ENCODE measurements around the gene ZNF550. TPM values are rescaled to one million over a fixed set of nuclear protein-coding genes. Genes with fewer than 3 reads are reported as not detected.

The ZNF550 gene
- total RNA-seq = 2.4 TPM

GRCh38 chr19:57559404-57560025 lies at the start of gene ZNF550:
Gene ZNF550, minus strand, starts transcription at chr19:57559863. Its CDS starts 181 bp downstream, at chr19:57559682.
- DNase-seq (ENCODE audit: low spot score) (peak; percentile 90), ATAC-seq (peak; percentile 100)

DNA sequence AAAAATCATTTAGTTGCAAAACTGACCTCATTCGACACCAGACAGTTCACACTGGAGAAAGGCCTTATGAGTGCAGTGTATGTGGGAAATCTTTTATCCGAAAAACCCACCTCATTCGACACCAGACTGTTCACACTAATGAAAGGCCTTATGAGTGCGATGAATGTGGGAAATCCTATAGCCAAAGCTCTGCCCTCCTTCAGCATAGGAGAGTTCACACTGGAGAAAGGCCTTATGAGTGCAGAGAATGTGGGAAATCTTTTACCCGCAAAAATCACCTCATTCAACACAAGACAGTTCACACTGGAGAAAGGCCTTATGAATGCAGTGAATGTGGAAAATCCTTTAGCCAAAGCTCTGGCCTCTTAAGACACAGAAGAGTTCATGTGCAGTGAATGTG lies 47.3 kb upstream of the ZNF550 start:
- ATAC-seq = no peak
- DNase-seq (ENCODE audit: low spot score) = no peak

DNA sequence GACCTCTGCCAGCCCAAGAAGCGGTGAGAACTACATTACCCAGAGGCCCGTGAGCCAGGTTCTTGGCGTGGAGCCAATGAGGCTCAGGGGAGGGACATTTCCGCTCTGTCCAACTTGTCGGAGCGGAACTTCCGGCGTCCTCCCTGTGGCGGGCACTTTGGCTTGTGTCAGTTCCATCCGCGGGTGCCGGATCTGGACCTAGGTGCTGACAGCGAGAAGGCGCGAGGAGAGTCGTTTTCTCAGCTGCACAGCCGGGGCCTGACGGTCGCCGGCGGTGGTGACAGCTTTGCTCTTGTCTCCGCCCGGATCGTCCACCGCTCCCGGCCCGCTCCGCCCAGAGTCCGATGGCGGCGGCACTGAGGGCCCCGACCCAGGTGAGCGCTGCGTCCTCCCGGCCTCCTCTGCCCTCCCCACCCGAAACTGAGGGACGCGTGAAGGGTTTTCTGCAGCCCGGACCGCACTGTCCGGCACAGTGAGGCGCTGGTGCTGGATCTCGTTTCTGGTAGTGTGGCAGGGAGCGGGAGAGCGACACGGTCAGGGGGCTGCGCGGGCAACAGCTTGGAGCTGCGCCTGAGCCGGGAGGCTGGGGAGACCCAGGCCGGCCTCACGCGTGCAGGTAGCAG lies 40.2 kb upstream of the ZNF550 start, which contains the start of gene ZNF530:
ZNF530 (plus strand) TSS at position 125 of the 623 bp plus-strand sequence. CDS start 4,461 bp downstream, outside the sequence.
- DNase-seq (ENCODE audit: low spot score) (peak; percentile 93), ATAC-seq (peak; percentile 99)

GRCh38 chr19:57599377-57599760 lies 39.7 kb upstream of the ZNF550 start:
- no peak for DNase-seq (ENCODE audit: low spot score)
- no peak for ATAC-seq

DNA sequence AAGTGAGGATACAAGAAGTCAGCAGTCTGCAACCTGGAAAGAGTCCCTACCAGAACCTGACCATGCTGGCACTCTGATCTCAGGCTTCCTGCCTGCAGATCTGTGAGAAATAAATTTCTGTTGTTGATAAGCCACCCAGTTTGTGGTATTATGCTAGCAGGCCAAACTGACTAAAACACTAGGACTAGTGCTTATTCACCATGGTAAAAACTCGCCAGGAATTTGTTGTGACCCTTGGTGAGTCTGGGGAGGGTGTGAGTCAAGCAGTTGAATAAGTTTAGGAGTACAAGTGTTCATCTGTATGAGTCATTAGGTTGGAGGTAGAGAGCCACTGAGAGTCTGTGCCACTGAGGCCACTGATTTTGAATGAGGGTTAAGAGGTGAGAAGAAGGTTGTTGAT lies 27.9 kb upstream of the ZNF550 start:
- ATAC-seq (no peak), DNase-seq (ENCODE audit: low spot score) (no peak)

GRCh38 chr19:57583521-57584416 lies 24.1 kb upstream of the ZNF550 start, which contains the start of gene ZIK1:
Gene ZIK1, plus strand, starts transcription at chr19:57584145. Its CDS starts 212 bp downstream, at chr19:57584357.
- ATAC-seq = peak; percentile 73
- peak; percentile 67 for DNase-seq (ENCODE audit: low spot score)

DNA sequence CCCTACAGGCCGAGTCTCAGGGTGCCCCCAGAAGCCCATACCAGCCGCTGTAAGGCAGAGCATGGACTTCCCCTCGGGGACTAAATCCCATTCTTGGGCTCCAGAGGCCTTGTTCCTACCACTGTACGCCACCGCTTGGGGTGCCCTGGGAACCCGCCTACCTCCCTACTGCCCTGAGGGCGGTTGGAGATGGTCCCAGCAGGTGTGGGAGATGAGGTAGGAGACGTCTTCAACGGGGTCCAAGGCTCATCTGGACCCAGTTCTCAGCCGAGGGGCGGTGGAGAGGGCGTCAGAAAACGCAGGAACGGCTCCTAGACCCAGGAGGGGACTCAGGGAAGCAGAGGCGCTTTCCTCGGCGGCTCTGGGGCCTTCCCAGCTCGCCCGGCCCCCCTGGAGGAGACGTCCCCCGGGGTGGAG lies 23.4 kb upstream of the ZNF550 start:
- DNase-seq (ENCODE audit: low spot score) = no peak
- no peak for ATAC-seq

DNA sequence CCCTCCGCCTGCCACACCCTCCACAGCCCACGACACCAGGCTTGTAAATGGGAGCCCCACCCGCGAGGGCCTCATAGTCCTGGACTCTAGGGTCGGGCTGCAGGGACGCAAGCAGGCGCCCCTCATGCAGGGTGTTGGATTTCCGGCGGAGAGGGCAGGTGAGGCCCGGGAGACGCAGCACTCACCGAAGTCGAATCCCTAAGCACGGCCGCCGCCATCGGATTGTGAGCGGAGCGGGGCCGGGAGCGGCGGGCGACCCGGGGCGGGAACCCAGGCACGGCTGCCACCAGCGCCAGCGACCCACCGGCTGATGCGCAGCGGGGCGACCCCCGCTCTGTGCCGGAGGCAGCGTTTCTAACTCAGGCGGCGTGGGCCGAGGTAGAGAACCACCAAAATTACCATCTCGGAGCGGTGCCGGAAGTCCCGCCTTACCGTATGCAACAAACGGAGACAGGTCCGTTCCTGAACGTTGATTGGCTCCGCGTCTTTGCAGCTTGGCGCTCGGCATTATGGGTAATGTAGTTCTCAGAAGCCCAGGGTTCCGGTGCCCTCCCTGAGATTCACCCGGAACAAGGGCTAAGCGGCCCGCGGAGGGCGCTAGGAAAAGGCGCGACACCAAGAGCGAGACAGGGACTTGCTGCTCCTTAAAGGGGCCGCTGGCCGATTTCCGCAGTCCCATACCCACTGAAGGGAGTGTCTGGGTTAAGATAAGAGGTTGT lies 19.0 kb upstream of the ZNF550 start, which contains the start of gene ZNF416:
ZNF416 (minus strand) TSS at position 425 of the 719 bp plus-strand sequence; CDS start at position 218, 207 bp downstream.
- ATAC-seq (peak; percentile 99), DNase-seq (ENCODE audit: low spot score) (peak; percentile 98)

- ATAC-seq (no peak), DNase-seq (ENCODE audit: low spot score) (no peak)
Observed at GRCh38 chr19:57576661-57577060, 17.0 kb upstream of the ZNF550 start.

DNA sequence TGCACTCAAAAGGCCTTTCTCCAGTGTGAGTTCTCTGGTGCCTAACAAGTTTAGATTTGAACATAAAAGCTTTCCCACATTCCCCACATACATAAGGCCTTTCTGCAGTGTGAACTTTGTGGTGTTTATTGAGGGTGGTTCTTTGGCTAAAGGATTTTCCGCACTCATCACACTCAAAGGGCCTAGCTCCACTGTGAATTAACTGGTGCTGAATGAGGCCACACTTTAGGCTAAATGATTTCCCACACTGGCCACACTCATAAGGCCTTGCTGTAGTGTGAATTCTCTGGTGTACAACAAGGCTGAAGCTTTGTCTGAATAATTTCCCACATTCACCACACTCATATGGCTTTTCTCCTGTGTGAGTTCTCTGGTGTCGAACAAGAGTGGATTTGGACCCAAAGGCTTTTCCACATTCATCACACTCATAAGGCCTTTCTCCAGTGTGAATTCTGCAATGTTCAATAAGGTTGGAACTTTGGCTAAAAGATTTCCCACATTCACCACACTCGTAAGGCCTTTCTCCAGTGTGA lies 12.8 kb upstream of the ZNF550 start:
- ATAC-seq (no peak), DNase-seq (ENCODE audit: low spot score) (no peak)

DNA sequence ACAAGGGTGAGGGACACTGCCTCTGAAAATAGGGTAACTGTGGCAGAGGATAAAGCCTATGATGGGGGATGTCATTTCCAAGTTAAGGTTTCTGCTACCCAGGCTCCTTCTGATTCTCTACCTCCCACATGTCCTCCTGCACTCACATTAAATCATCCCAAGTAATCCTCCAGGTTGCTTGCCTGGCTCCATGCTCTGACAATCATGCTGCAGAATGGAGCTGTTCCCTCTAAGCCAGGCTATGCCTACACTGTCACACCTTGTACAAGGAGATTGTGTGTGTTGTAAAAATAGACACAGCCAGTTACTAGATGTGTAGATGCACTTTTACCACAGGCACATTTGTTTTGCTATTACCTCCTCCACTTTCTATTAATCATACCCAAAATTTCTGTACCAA lies 11.0 kb upstream of the ZNF550 start:
- no peak for DNase-seq (ENCODE audit: low spot score)
- no peak for ATAC-seq

- no peak for ATAC-seq
- no peak for DNase-seq (ENCODE audit: low spot score)
Observed at GRCh38 chr19:57566396-57567265, 7.0 kb upstream of the ZNF550 start.

DNA sequence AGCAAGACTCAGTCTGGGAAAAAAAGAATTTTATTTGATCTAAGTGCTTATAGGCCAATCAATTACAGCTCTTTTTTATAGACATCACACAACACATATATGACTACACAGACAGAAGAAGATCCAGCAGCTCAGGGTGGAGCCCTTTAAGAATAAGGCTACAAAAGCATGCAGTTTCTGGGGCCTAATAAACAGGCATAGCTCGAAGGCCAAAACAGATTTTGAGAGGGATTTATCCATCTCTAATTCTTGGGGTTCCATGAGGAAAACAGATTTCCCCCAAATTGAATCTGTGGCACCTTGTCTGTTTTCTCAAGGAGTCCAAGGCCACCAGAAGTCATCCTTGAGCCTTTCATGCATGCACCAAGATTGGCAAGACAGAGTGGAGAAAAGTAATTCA lies 3.9 kb upstream of the ZNF550 start:
- ATAC-seq (no peak), DNase-seq (ENCODE audit: low spot score) (no peak)

DNA sequence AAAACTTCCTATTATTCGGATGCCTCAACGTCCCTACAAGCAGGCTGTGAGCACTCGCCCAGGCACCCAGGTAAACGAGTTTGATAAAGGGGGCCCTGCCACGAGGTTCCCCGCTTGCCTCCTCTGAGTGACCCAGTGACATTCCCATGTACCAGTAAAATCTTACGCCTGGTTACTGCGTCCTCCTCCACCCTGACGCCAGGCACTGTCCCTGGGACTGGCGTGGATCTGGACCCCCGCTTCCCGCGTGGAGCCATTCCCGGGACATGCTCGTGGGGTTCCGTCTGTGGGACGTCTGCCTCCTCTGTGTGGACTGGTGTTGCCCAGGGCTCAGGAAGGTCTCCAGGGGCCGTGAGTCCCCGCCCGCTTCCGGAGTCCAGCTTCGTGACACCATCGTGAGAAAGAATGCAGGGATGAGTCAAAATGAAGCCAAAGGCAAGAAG lies 407 bp upstream of the ZNF550 start:
- peak; percentile 26 for ATAC-seq
- DNase-seq (ENCODE audit: low spot score) = peak; percentile 46

GRCh38 chr19:57559008-57559403 lies 657 bp downstream of the ZNF550 start:
- DNase-seq (ENCODE audit: low spot score) (no peak), ATAC-seq (peak; percentile 8)

- no peak for ATAC-seq
- DNase-seq (ENCODE audit: low spot score) = no peak
Observed at GRCh38 chr19:57558525-57558924, 1.1 kb downstream of the ZNF550 start.

DNA sequence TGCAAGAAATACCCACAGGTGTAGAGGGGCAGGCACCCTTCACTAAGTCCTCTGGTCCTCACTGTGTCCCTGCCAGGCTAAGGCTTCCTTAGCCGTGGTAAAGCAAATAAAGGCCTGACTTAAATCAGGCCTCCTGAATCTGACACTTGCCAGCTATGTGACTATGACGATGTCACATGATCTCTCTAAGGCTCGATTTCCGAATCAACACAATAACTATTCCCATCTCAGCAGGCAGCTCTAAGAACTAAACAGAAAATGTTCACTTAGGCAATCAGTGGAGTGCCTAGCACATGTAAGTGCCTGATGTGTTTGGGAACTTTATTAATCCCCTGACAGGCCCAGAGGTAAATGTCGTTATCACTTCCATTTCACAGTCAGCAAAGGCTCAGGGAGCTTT lies 2.0 kb downstream of the ZNF550 start:
- no peak for DNase-seq (ENCODE audit: low spot score)
- ATAC-seq = no peak

DNA sequence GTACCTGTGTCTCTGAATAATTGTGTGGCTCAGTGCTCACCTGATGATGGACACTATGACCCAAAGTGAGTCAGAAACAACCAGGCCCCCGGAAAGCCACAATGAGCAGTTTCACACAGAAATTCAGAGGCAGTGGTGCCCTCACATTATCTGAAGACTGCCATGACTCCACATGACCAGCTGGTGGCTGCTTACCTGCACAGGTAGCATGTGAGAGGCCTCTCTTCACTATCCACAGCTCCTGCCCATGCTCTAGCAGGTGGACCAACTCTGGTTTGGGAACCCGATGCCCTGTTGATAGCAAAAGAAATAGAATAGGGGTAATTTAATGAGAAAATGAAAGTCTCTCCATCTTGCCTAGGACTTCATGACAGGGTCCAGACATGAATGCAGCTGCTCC lies 7.2 kb downstream of the ZNF550 start:
- ATAC-seq (no peak), DNase-seq (ENCODE audit: low spot score) (no peak)

DNA sequence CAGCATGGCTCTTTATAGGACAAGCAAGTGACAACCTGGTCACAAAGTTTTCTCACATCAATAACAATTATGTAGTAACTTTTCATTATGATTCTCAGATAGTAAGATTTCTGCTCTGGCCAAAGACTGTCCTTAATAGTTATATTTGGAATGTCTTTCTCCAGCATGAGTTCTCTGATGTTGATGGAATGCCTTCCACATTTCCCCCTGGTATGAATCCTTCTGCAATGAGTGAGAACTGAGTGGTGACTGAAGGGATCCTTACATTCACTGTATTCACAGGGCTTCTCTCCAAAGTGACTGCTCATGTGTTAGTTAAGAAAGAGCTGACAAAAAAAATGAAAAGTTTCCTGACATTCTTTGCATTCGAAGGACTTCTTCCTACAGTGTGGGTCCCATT lies 13.2 kb downstream of the ZNF550 start:
- ATAC-seq = no peak

More for the DNA sequence above, 13.2 kb downstream of the ZNF550 start:
- DNase-seq (ENCODE audit: low spot score) = no peak

All from left lobe of liver (tissue), 2 donors.